Uterus (tissue), 4 donors: Measurements from ENCODE around the gene AKR1E2. TPM values are rescaled to one million over a fixed set of nuclear protein-coding genes. Genes with fewer than 3 reads are reported as not detected.

Source experiments
- DNase-seq, 2 donors: peaks; one replicate each; pipeline ENCODE4 v3.0.0-alpha.2; 2019 to 2020
- H3K27ac ChIP-seq, 2 donors: fragments of 200-600 bp; sonication (generic); 1 replicate in 1 of 2; 2 replicates in 1 of 2; pipeline ENCODE4 v1.5.1; 2016 to 2018
- H3K27me3 ChIP-seq, 2 donors: fragments of 200-600 bp; sonication (generic); one replicate each; pipeline ENCODE4 v1.5.1; 2018 to 2019; ENCODE audit warnings: control low read depth in 1 of 2
- H3K36me3 ChIP-seq, 2 donors: fragments of 200-600 bp; sonication (generic); one replicate each; pipeline ENCODE4 v1.5.1; 2019; ENCODE audit warnings: control low read depth in 1 of 2
- H3K4me1 ChIP-seq, 2 donors: fragments of 200-600 bp; sonication (generic); one replicate each; pipeline ENCODE4 v1.5.1; 2018 to 2019; ENCODE audit warnings: control low read depth in 1 of 2
- H3K4me3 ChIP-seq, 2 donors: fragments of 200-600 bp; sonication (generic); 1 replicate in 1 of 2; 2 replicates in 1 of 2; pipeline ENCODE4 v1.5.1; 2018 to 2019; ENCODE audit warnings: mild to moderate bottlenecking in 1 of 2
- H3K9me3 ChIP-seq, 2 donors: fragments of 200-600 bp; sonication (generic); one replicate each; pipeline ENCODE4 v1.5.1; 2019; ENCODE audit warnings: control low read depth in 1 of 2
- CTCF ChIP-seq, 4 experiments: fragments of 200-600 bp in 2 of 4; fragments of 450-650 bp in 2 of 4; sonication (generic) in 2 of 4; IDR thresholded peaks; one replicate each; pipeline ENCODE4 v1.5.1; 2016 to 2019; ENCODE audit warnings: antibody characterized with exemption in 4 of 4, mild to moderate bottlenecking in 2 of 4, moderate library complexity in 1 of 4
- POLR2A ChIP-seq, 2 donors: fragments of 450-650 bp; IDR thresholded peaks; one replicate each; pipeline ENCODE4 v1.6.1; 2016; ENCODE audit warnings: antibody characterized with exemption in 2 of 2, mild to moderate bottlenecking in 1 of 2, moderate library complexity in 1 of 2
- intact Hi-C: fragments of 100-400 bp; cut with DNase I; formaldehyde crosslinking; loops from one replicate; pipeline ENCODE4 v1.15.1; 2023; ENCODE audit warnings: low total_unique reads
- total RNA-seq, 4 donors: library from RNA; depleted of rRNA in 3 of 4; stranded (reverse); fragments of >200 nt in 3 of 4; gene quantifications; one replicate each; pipeline versions ENCODE4 v1.1.0 to v1.2.4, GENCODE V29; 2014 to 2023
- donor health status: DM: yes; HTN: yes; CAD: no.

Gene AKR1E2
- total RNA-seq, 4 donors from 2014 or later: 1.8 to 31.3 (median 16.1) TPM

GRCh38 chr10:4792381-4792780, 33.6 kb upstream of the AKR1E2 start:
- intact Hi-C loops: no loop called here
- H3K36me3 ChIP-seq: no peaks in the 10 kb centered on the region
- DNase-seq: no peak
- H3K27ac ChIP-seq: no peak overlapping the region
- no peaks in the 10 kb centered on the region for H3K9me3 ChIP-seq
- no peak overlapping the region for H3K4me3 ChIP-seq
- TF ChIP-seq CTCF (IDR thresholded peaks at IDR 0.05) (no peak), POLR2A (IDR thresholded peaks at IDR 0.05) (no peak)
- H3K4me1 ChIP-seq: no peaks in the 10 kb centered on the region
- H3K27me3 ChIP-seq: peaks cover 0 to 3% of the 10 kb centered on the region in 2 donors

GRCh38 chr10:4801405-4801804, 24.6 kb upstream of the AKR1E2 start:
- intact Hi-C loops: no loop called here
- H3K27ac ChIP-seq: no peak overlapping the region
- no peaks in the 10 kb centered on the region for H3K36me3 ChIP-seq

GRCh38 chr10:4802711-4803487, 23.1 kb upstream of the AKR1E2 start:
- Histone ChIP-seq H3K9me3 (no peaks in the 10 kb centered on the region), H3K4me3 (no peak overlapping the region), H3K36me3 (no peaks in the 10 kb centered on the region), H3K27ac (no peak overlapping the region), H3K27me3 (no peaks in the 10 kb centered on the region), H3K4me1 (no peaks in the 10 kb centered on the region)
- TF ChIP-seq CTCF (IDR thresholded peaks at IDR 0.05) (no peak), POLR2A (IDR thresholded peaks at IDR 0.05) (no peak)
- intact Hi-C loops: no loop called here
- no peak for DNase-seq

More at GRCh38 chr10:4801405-4801804, 24.6 kb upstream of the AKR1E2 start:
- H3K4me3 ChIP-seq: no peak overlapping the region
- H3K4me1 ChIP-seq: no peaks in the 10 kb centered on the region
- H3K27me3 ChIP-seq: no peaks in the 10 kb centered on the region
- H3K9me3 ChIP-seq: no peaks in the 10 kb centered on the region
- TF ChIP-seq CTCF (IDR thresholded peaks at IDR 0.05) (no peak), POLR2A (IDR thresholded peaks at IDR 0.05) (no peak)
- DNase-seq: no peak

- DNase-seq: no peak
- Histone ChIP-seq H3K36me3 (no peaks in the 10 kb centered on the region), H3K27ac (no peak overlapping the region), H3K27me3 (no peaks in the 10 kb centered on the region), H3K4me3 (no peak overlapping the region), H3K9me3 (no peaks in the 10 kb centered on the region), H3K4me1 (no peaks in the 10 kb centered on the region)
- TF ChIP-seq CTCF (IDR thresholded peaks at IDR 0.05) (no peak), POLR2A (IDR thresholded peaks at IDR 0.05) (no peak)
- intact Hi-C loops: no loop called here
These were observed 22.2 kb upstream of the AKR1E2 start for GRCh38 chr10:4803822-4804221.

GRCh38 chr10:4804465-4804864, 21.5 kb upstream of the AKR1E2 start:
- H3K36me3 ChIP-seq: no peaks in the 10 kb centered on the region
- DNase-seq: no peak
- no peak overlapping the region for H3K4me3 ChIP-seq
- no peaks in the 10 kb centered on the region for H3K27me3 ChIP-seq
- H3K27ac ChIP-seq: no peak overlapping the region
- TF ChIP-seq CTCF (IDR thresholded peaks at IDR 0.05) (no peak), POLR2A (IDR thresholded peaks at IDR 0.05) (no peak)
- no peaks in the 10 kb centered on the region for H3K9me3 ChIP-seq
- intact Hi-C loops: no loop called here
- no peaks in the 10 kb centered on the region for H3K4me1 ChIP-seq
